ENCODE measurements around the gene NCOA7.

NCOA7 gene

DNA sequence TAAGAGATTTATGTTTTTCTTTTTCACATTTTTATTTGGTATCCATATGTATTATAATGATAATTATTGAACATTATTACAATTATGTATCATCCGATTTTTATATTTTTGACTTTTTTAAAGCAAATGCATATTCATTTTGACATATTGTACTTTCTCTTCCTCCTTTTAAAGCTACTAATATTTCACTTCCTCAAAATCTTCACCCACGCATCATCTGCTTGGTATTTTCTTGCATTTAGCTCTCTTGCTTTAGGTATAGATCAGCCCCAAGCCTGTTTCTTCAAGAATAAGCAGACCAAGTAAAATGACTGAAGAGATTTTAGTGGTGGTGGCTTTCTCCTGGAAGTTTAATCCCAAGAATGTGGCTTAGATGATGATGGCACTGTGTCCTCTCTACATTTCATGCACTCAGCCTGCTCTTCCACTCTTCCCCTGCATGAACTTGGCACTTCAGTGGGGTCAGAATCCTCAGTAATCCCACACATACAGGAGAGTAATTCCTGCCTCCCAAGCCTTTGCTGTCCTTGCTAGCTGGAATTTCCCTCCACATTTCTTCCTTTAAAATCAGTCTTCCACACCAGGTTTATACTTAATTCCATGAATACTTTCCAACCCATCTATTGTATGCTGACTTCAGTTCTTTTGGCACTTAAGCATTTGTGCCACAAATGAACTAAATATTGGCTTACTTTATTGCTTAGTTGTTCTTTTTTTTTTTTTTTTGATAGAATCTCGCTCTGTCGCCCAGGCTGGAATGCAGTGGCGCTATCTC lies 8.2 kb downstream of the NCOA7 start:
- H3K27me3 ChIP-seq (ENCODE audit: insufficient read depth, poor library complexity, severe bottlenecking) = no peaks in the 10 kb centered on the region
- peak in 1 of 2 experiments; percentile 35 for DNase-seq (ENCODE audit: low read depth in 1 of 2, low spot score in 1 of 2)
- H3K4me3 ChIP-seq (replicated peaks; ENCODE audit: insufficient read depth, low read length) = no peak overlapping the region
- 0 out of 2 replicates have a peak overlapping the region, but pooled peaks have one; percentile 9 for H3K27ac ChIP-seq (replicated peaks)
- TF ChIP-seq POLR2AphosphoS5 (IDR thresholded peaks at IDR 0.05; ENCODE audit: low read depth) (no peak), GABPA (IDR thresholded peaks at IDR 0.05; ENCODE audit: low read depth) (no peak), SPI1 (IDR thresholded peaks at IDR 0.05; ENCODE audit: borderline replicate concordance, low read depth) (peak; percentile 98), REST (IDR thresholded peaks at IDR 0.05; ENCODE audit: insufficient replicate concordance, low read depth) (no peak)
- TF ChIP-seq, protein P1, sequence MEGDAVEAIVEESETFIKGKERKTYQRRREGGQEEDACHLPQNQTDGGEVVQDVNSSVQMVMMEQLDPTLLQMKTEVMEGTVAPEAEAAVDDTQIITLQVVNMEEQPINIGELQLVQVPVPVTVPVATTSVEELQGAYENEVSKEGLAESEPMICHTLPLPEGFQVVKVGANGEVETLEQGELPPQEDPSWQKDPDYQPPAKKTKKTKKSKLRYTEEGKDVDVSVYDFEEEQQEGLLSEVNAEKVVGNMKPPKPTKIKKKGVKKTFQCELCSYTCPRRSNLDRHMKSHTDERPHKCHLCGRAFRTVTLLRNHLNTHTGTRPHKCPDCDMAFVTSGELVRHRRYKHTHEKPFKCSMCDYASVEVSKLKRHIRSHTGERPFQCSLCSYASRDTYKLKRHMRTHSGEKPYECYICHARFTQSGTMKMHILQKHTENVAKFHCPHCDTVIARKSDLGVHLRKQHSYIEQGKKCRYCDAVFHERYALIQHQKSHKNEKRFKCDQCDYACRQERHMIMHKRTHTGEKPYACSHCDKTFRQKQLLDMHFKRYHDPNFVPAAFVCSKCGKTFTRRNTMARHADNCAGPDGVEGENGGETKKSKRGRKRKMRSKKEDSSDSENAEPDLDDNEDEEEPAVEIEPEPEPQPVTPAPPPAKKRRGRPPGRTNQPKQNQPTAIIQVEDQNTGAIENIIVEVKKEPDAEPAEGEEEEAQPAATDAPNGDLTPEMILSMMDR (IDR thresholded peaks at IDR 0.05; ENCODE audit: insufficient read depth, low read length) = no peak

GRCh38 chr6:125802383-125802782 lies 11.6 kb downstream of the NCOA7 start:
- DNase-seq (ENCODE audit: low read depth in 1 of 2, low spot score in 1 of 2) = no peak
- TF ChIP-seq REST (IDR thresholded peaks at IDR 0.05; ENCODE audit: insufficient replicate concordance, low read depth) (no peak), POLR2AphosphoS5 (IDR thresholded peaks at IDR 0.05; ENCODE audit: low read depth) (no peak), SPI1 (IDR thresholded peaks at IDR 0.05; ENCODE audit: borderline replicate concordance, low read depth) (no peak), GABPA (IDR thresholded peaks at IDR 0.05; ENCODE audit: low read depth) (no peak)
- TF ChIP-seq, protein P1 (IDR thresholded peaks at IDR 0.05; ENCODE audit: insufficient read depth, low read length) = no peak
- Histone ChIP-seq H3K27ac (replicated peaks) (peak overlapping the region; percentile 65), H3K27me3 (ENCODE audit: insufficient read depth, poor library complexity, severe bottlenecking) (no peaks in the 10 kb centered on the region), H3K4me3 (replicated peaks; ENCODE audit: insufficient read depth, low read length) (no peak overlapping the region)

GRCh38 chr6:125802943-125803377 lies 12.2 kb downstream of the NCOA7 start:
- peak in 1 of 2 experiments; percentile 47 for DNase-seq (ENCODE audit: low read depth in 1 of 2, low spot score in 1 of 2)
- H3K27ac ChIP-seq (replicated peaks) = peak overlapping the region; percentile 65
- H3K27me3 ChIP-seq (ENCODE audit: insufficient read depth, poor library complexity, severe bottlenecking) = no peaks in the 10 kb centered on the region
- TF ChIP-seq GABPA (IDR thresholded peaks at IDR 0.05; ENCODE audit: low read depth) (no peak), SPI1 (IDR thresholded peaks at IDR 0.05; ENCODE audit: borderline replicate concordance, low read depth) (peak; percentile 94)
- TF ChIP-seq, protein P1 (IDR thresholded peaks at IDR 0.05; ENCODE audit: insufficient read depth, low read length) = no peak
- no peak overlapping the region for H3K4me3 ChIP-seq (replicated peaks; ENCODE audit: insufficient read depth, low read length)

Data from HL-60 (cell line).